Trophoblast cell (in vitro differentiated cells and primary cell): ENCODE data around the gene NTM.

ENCODE experiments used
- DNase-seq, 2 donors: peaks; one replicate each; pipeline ENCODE4 v3.0.0-alpha.2; 2016
- H2AFZ ChIP-seq: 2 replicates; pipeline ENCODE4 v1.6.1; 2013; ENCODE audit warnings: low read length, moderate library complexity, mild to moderate bottlenecking; ENCODE audit not compliant: insufficient read depth, poor library complexity
- H2AK5ac ChIP-seq: 2 replicates; pipeline ENCODE4 v1.6.1; 2013; ENCODE audit warnings: mild to moderate bottlenecking, low read length
- H2BK120ac ChIP-seq: 2 replicates; pipeline ENCODE4 v1.6.1; 2013; ENCODE audit warnings: low read length, mild to moderate bottlenecking, moderate library complexity; ENCODE audit not compliant: insufficient read depth, poor library complexity
- H2BK12ac ChIP-seq: 2 replicates; pipeline ENCODE4 v1.6.1; 2013; ENCODE audit warnings: mild to moderate bottlenecking, low read length, moderate library complexity
- H2BK5ac ChIP-seq: 2 replicates; pipeline ENCODE4 v1.6.1; 2013; ENCODE audit warnings: low read length, low read depth, moderate library complexity, mild to moderate bottlenecking; ENCODE audit not compliant: poor library complexity
- H3K14ac ChIP-seq: 2 replicates; pipeline ENCODE4 v1.6.1; 2013; ENCODE audit warnings: mild to moderate bottlenecking, low read length
- H3K18ac ChIP-seq: 2 replicates; pipeline ENCODE4 v1.6.1; 2013; ENCODE audit warnings: mild to moderate bottlenecking, low read length
- H3K23ac ChIP-seq: 2 replicates; pipeline ENCODE4 v1.6.1; 2013; ENCODE audit warnings: low read length
- H3K27ac ChIP-seq: 2 replicates; pipeline ENCODE4 v1.5.1; 2013; ENCODE audit warnings: low read depth, mild to moderate bottlenecking, inconsistent platforms, low read length, moderate library complexity
- H3K27me3 ChIP-seq: 2 replicates; pipeline ENCODE4 v1.6.1; 2013; ENCODE audit warnings: inconsistent platforms, mild to moderate bottlenecking, low read length, moderate library complexity; ENCODE audit not compliant: insufficient read depth
- H3K36me3 ChIP-seq, 2 experiments: 1 replicate in 1 of 2; 2 replicates in 1 of 2; pipeline ENCODE4 v1.6.1; 2013; ENCODE audit warnings: low read length in 2 of 2, mild to moderate bottlenecking in 2 of 2, moderate library complexity in 1 of 2; ENCODE audit not compliant: insufficient read depth in 2 of 2, control insufficient read depth in 1 of 2
- H3K4ac ChIP-seq: 2 replicates; pipeline ENCODE4 v1.6.1; 2013; ENCODE audit warnings: low read depth, mild to moderate bottlenecking, low read length, moderate library complexity
- H3K4me1 ChIP-seq, 2 experiments: 1 replicate in 1 of 2; 2 replicates in 1 of 2; pipeline ENCODE4 v1.6.1; 2013; ENCODE audit warnings: low read length in 2 of 2, mild to moderate bottlenecking in 2 of 2, moderate library complexity in 1 of 2; ENCODE audit not compliant: insufficient read depth in 2 of 2, control insufficient read depth in 1 of 2
- H3K4me2 ChIP-seq: 2 replicates; pipeline ENCODE4 v1.6.1; 2013; ENCODE audit warnings: inconsistent platforms, mild to moderate bottlenecking, low read length, moderate library complexity
- H3K4me3 ChIP-seq: 2 replicates; pipeline ENCODE4 v1.5.1; 2013; ENCODE audit warnings: mild to moderate bottlenecking, low read depth, low read length, inconsistent platforms
- H3K79me1 ChIP-seq: one replicate; pipeline ENCODE4 v1.6.1; 2013; ENCODE audit warnings: low read length
- H3K79me2 ChIP-seq: 2 replicates; pipeline ENCODE4 v1.6.1; 2013; ENCODE audit warnings: low read length, mild to moderate bottlenecking; ENCODE audit not compliant: control insufficient read depth, insufficient read depth, poor library complexity
- H3K9ac ChIP-seq: 2 replicates; pipeline ENCODE4 v1.6.1; 2013; ENCODE audit warnings: mild to moderate bottlenecking, low read length
- H3K9me3 ChIP-seq: 2 replicates; pipeline ENCODE4 v1.6.1; 2013; ENCODE audit warnings: low read depth, mild to moderate bottlenecking, control low read depth, inconsistent platforms, low read length; ENCODE audit not compliant: insufficient read depth
- H4K12ac ChIP-seq: 2 replicates; pipeline ENCODE4 v1.6.1; 2013; ENCODE audit warnings: low read depth, mild to moderate bottlenecking, low read length, moderate library complexity
- H4K8ac ChIP-seq: 2 replicates; pipeline ENCODE4 v1.6.1; 2013; ENCODE audit warnings: low read depth, mild to moderate bottlenecking, low read length, moderate library complexity
- H4K91ac ChIP-seq: one replicate; pipeline ENCODE4 v1.6.1; 2013; ENCODE audit warnings: low read depth, mild to moderate bottlenecking, low read length, moderate library complexity
- WGBS: extraction: QIAGEN DNeasy Blood & Tissue Kit; methylation state at CpG from one replicate; pipeline ENCODE4 v1.1.7; 2013; ENCODE audit warnings: missing lambda C conversion rate; ENCODE audit not compliant: insufficient read length, insufficient coverage; ENCODE audit errors: extremely low coverage; 5-methylcytosine and 5-hydroxymethylcytosine counted together

The NTM gene

GRCh38 chr11:132106096-132106982 lies 735.9 kb downstream of the NTM start:
- no CpG with 5 or more reads among the region's 13 CpGs for WGBS
- Histone ChIP-seq H3K4me1 (no peaks in the 10 kb centered on the region), H3K23ac (no peak overlapping the region), H3K4me3 (no peak overlapping the region), H3K79me2 (no peaks in the 10 kb centered on the region), H3K14ac (no peak overlapping the region), H3K9ac (no peak overlapping the region), H4K8ac (no peak overlapping the region), H3K27me3 (no peaks in the 10 kb centered on the region), H3K4me2 (no peak overlapping the region), H3K4ac (no peak overlapping the region), H3K79me1 (no peaks in the 10 kb centered on the region), H2AFZ (no peak overlapping the region), H3K27ac (no peak overlapping the region), H2BK12ac (no peak overlapping the region), H4K12ac (no peak overlapping the region), H2AK5ac (no peak overlapping the region), H4K91ac (no peak overlapping the region), H2BK5ac (no peak overlapping the region), H3K36me3 (no peaks in the 10 kb centered on the region), H3K9me3 (no peaks in the 10 kb centered on the region), H2BK120ac (no peak overlapping the region), H3K18ac (no peak overlapping the region)
- no peak for DNase-seq

GRCh38 chr11:132111316-132111715 lies 740.9 kb downstream of the NTM start:
- Histone ChIP-seq H3K36me3 (no peaks in the 10 kb centered on the region), H3K79me1 (no peaks in the 10 kb centered on the region), H2BK12ac (no peak overlapping the region), H3K14ac (no peak overlapping the region), H2AFZ (no peak overlapping the region), H3K79me2 (no peaks in the 10 kb centered on the region), H2BK120ac (no peak overlapping the region), H3K4ac (no peak overlapping the region), H3K23ac (no peak overlapping the region), H3K27me3 (no peaks in the 10 kb centered on the region), H3K18ac (no peak overlapping the region), H3K27ac (no peak overlapping the region), H4K8ac (no peak overlapping the region), H3K4me1 (no peaks in the 10 kb centered on the region), H4K91ac (no peak overlapping the region), H3K4me2 (no peak overlapping the region), H3K9ac (no peak overlapping the region), H4K12ac (no peak overlapping the region), H3K4me3 (no peak overlapping the region), H2AK5ac (no peak overlapping the region), H2BK5ac (no peak overlapping the region), H3K9me3 (no peaks in the 10 kb centered on the region)
- WGBS = no CpG with 5 or more reads among the region's 2 CpGs
- DNase-seq = no peak

GRCh38 chr11:132111838-132112237 lies 741.4 kb downstream of the NTM start:
- no peak overlapping the region for H3K27ac ChIP-seq
- H2AK5ac ChIP-seq = no peak overlapping the region
- no peak overlapping the region for H2AFZ ChIP-seq
- H3K4me2 ChIP-seq = no peak overlapping the region
- H3K27me3 ChIP-seq = no peaks in the 10 kb centered on the region
- no peak overlapping the region for H3K23ac ChIP-seq
- H2BK12ac ChIP-seq = no peak overlapping the region
- no peaks in the 10 kb centered on the region for H3K9me3 ChIP-seq
- H3K9ac ChIP-seq = no peak overlapping the region
- no CpG with 5 or more reads among the region's 5 CpGs for WGBS
- no peak overlapping the region for H3K4ac ChIP-seq
- no peak overlapping the region for H4K8ac ChIP-seq
- H3K14ac ChIP-seq = no peak overlapping the region
- no peaks in the 10 kb centered on the region for H3K4me1 ChIP-seq
- H3K79me2 ChIP-seq = no peaks in the 10 kb centered on the region
- H4K91ac ChIP-seq = no peak overlapping the region
- no peak overlapping the region for H2BK120ac ChIP-seq
- H3K36me3 ChIP-seq = no peaks in the 10 kb centered on the region
- no peaks in the 10 kb centered on the region for H3K79me1 ChIP-seq
- H3K18ac ChIP-seq = no peak overlapping the region
- no peak for DNase-seq
- no peak overlapping the region for H2BK5ac ChIP-seq
- no peak overlapping the region for H3K4me3 ChIP-seq
- no peak overlapping the region for H4K12ac ChIP-seq

GRCh38 chr11:132112846-132113245 lies 742.4 kb downstream of the NTM start:
- H3K79me1 ChIP-seq = no peaks in the 10 kb centered on the region
- no peaks in the 10 kb centered on the region for H3K79me2 ChIP-seq
- H2AFZ ChIP-seq = no peak overlapping the region
- no CpG with 5 or more reads among the region's 6 CpGs for WGBS
- no peak overlapping the region for H4K12ac ChIP-seq
- H3K27ac ChIP-seq = no peak overlapping the region
- no peak overlapping the region for H4K91ac ChIP-seq
- H4K8ac ChIP-seq = no peak overlapping the region
- H3K4ac ChIP-seq = no peak overlapping the region
- H3K4me3 ChIP-seq = no peak overlapping the region
- H3K36me3 ChIP-seq = no peaks in the 10 kb centered on the region
- no peak overlapping the region for H3K18ac ChIP-seq
- H3K9me3 ChIP-seq = no peaks in the 10 kb centered on the region
- H3K27me3 ChIP-seq = no peaks in the 10 kb centered on the region
- no peaks in the 10 kb centered on the region for H3K4me1 ChIP-seq
- no peak overlapping the region for H3K9ac ChIP-seq
- H3K14ac ChIP-seq = no peak overlapping the region
- H2BK5ac ChIP-seq = no peak overlapping the region
- H2BK12ac ChIP-seq = no peak overlapping the region
- H3K4me2 ChIP-seq = no peak overlapping the region
- H2AK5ac ChIP-seq = no peak overlapping the region
- H2BK120ac ChIP-seq = no peak overlapping the region
- DNase-seq = no peak
- H3K23ac ChIP-seq = no peak overlapping the region
